Heart left ventricle (tissue), 13 donors: Measurements from ENCODE around the gene HBG2.

Experiments used
- POLR2A ChIP-seq, 2 donors: fragments of 450-650 bp; IDR thresholded peaks; one replicate each; pipeline ENCODE4 v1.6.1; 2017; ENCODE audit warnings: antibody characterized with exemption in 2 of 2, mild to moderate bottlenecking in 2 of 2, moderate library complexity in 2 of 2
- TF ChIP-seq, protein P1 (sequence below), 12 donors: fragments of 200-600 bp; sonication (generic) in 4 of 12; IDR thresholded peaks; one replicate each; pipeline versions ENCODE4 v1.5.0 to v1.8.0; 2018 to 2022; ENCODE audit warnings: antibody characterized with exemption in 12 of 12, mild to moderate bottlenecking in 5 of 12
- donor health status: ischemic (EF 13 %, LVEDD 7.1; RV severe dilation, severe dysfunction).
- donor health status: DM: no; HTN: yes; CAD: no.
- donor health status: DM: no; HTN: no; CAD: no.
- donor health status: ischemic (EF 25% LVEDD 6.9; RV normal size, moderate dysfunction).
- donor health status: ischemic (EF 25% LVEDD 5.7; RV mildly dilated, moderate dysfunction).
- donor health status: ischemic (EF 35%, LVEDD 5.7; RV mildly dilated, moderate dysfunction).
- donor health status: nonischemic (EF 11% LVEDD 7.7; RV severe dilation, severe dysfunction).
- donor health status: DM: yes; HTN: yes; CAD: no.
- donor health status: PGD.
- donor health status: ischemic (EF 29% LVEDD 5.4; RV normal size, mild dysfunction).
- donor health status: nonischemic (EF 23%, LVEDD 6.1; RV moderate dilation, normal function).

DNA sequence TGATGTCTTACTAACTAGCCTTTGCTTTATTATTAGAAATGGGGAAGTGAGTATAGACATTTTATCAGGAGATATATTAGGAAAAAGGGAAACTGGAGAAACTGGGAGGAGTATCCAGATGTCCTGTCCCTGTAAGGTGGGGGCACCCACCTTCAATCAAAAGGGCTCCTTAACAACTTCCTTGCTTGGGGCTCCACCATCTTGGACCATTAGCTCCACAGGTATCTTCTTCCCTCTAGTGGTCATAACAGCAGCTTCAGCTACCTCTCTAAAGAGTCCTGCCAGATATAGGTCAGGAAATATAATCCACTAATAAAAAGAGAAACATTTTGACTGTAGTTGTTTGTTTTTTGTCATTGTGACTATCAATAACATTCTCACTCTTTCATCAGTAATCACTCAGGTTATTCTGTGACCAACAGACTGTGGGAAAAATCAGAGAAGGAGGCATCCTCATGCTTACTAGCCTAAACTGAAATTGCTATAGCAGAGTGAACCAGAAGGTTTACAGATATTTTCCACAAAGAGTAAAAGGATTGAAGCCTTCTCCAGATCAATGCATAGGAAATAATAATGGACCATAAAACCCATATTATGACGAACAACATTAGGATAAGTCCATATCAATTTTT lies 36.7 kb upstream of the HBG2 start:
- TF ChIP-seq, protein P1, sequence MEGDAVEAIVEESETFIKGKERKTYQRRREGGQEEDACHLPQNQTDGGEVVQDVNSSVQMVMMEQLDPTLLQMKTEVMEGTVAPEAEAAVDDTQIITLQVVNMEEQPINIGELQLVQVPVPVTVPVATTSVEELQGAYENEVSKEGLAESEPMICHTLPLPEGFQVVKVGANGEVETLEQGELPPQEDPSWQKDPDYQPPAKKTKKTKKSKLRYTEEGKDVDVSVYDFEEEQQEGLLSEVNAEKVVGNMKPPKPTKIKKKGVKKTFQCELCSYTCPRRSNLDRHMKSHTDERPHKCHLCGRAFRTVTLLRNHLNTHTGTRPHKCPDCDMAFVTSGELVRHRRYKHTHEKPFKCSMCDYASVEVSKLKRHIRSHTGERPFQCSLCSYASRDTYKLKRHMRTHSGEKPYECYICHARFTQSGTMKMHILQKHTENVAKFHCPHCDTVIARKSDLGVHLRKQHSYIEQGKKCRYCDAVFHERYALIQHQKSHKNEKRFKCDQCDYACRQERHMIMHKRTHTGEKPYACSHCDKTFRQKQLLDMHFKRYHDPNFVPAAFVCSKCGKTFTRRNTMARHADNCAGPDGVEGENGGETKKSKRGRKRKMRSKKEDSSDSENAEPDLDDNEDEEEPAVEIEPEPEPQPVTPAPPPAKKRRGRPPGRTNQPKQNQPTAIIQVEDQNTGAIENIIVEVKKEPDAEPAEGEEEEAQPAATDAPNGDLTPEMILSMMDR (IDR thresholded peaks at IDR 0.05) = peak in 1 of 12 donors; percentile 9
- no peak for TF ChIP-seq POLR2A (IDR thresholded peaks at IDR 0.05)
